Vagina (tissue), 2 donors: ENCODE data around the gene FXYD6.
"Not testable (repeated sequence)": the region's sequence is repeated elsewhere in the genome, so short reads cannot be mapped to it uniquely, and the experiment has no call there.

ENCODE experiments used
- CTCF ChIP-seq, 3 experiments: fragments of 450-650 bp in 2 of 3; fragments of 200-600 bp in 1 of 3; sonication (generic) in 1 of 3; IDR thresholded peaks; one replicate each; pipeline ENCODE4 v1.5.1; 2017 to 2019; ENCODE audit warnings: antibody characterized with exemption in 3 of 3, mild to moderate bottlenecking in 2 of 3, moderate library complexity in 2 of 3
- POLR2A ChIP-seq, 2 donors: fragments of 450-650 bp; IDR thresholded peaks; one replicate each; pipeline ENCODE4 v1.6.1; 2017; ENCODE audit warnings: antibody characterized with exemption in 2 of 2, mild to moderate bottlenecking in 2 of 2, moderate library complexity in 2 of 2

- TF ChIP-seq CTCF, POLR2A (IDR thresholded peaks at IDR 0.05): not testable (repeated sequence)
These were observed 49.7 kb upstream of the FXYD6 start for GRCh38 chr11:117926166-117926565.
